ENCODE results near the gene MEX3D.
"Not testable (repeated sequence)": the region's sequence is repeated elsewhere in the genome, so short reads cannot be mapped to it uniquely, and the experiment has no call there.

Gene MEX3D

GRCh38 chr19:1528596-1529429 lies 39.3 kb downstream of the MEX3D start:
- TF ChIP-seq POLR2A (IDR thresholded peaks at IDR 0.05; ENCODE audit: low read length) = no peak
- TF ChIP-seq GATA1 (IDR thresholded peaks at IDR 0.05; ENCODE audit: low read depth, low read length) = no peak
- no peak for DNase-seq

- no peak for DNase-seq
- no peak for TF ChIP-seq GATA1 (IDR thresholded peaks at IDR 0.05; ENCODE audit: low read depth, low read length)
- TF ChIP-seq POLR2A (IDR thresholded peaks at IDR 0.05; ENCODE audit: low read length) = no peak
These were observed 40.3 kb downstream of the MEX3D start for GRCh38 chr19:1527650-1528309.

- TF ChIP-seq GATA1 (IDR thresholded peaks at IDR 0.05; ENCODE audit: low read depth, low read length) = no peak
- TF ChIP-seq POLR2A (IDR thresholded peaks at IDR 0.05; ENCODE audit: low read length) = no peak
- no peak for DNase-seq
These were observed 41.0 kb downstream of the MEX3D start for GRCh38 chr19:1526979-1527649.

GRCh38 chr19:1526066-1526778 lies 41.9 kb downstream of the MEX3D start:
- TF ChIP-seq GATA1 (IDR thresholded peaks at IDR 0.05; ENCODE audit: low read depth, low read length) = no peak
- no peak for TF ChIP-seq POLR2A (IDR thresholded peaks at IDR 0.05; ENCODE audit: low read length)
- DNase-seq = no peak

GRCh38 chr19:1525343-1525742 lies 42.8 kb downstream of the MEX3D start:
- TF ChIP-seq GATA1 (IDR thresholded peaks at IDR 0.05; ENCODE audit: low read depth, low read length) (no peak), POLR2A (IDR thresholded peaks at IDR 0.05; ENCODE audit: low read length) (no peak)
- no peak for DNase-seq

- DNase-seq = no peak
- no peak for TF ChIP-seq POLR2A (IDR thresholded peaks at IDR 0.05; ENCODE audit: low read length)
- no peak for TF ChIP-seq GATA1 (IDR thresholded peaks at IDR 0.05; ENCODE audit: low read depth, low read length)
These were observed 43.2 kb downstream of the MEX3D start for GRCh38 chr19:1524972-1525325.

- TF ChIP-seq POLR2A (IDR thresholded peaks at IDR 0.05; ENCODE audit: low read length) (no peak), GATA1 (IDR thresholded peaks at IDR 0.05; ENCODE audit: low read depth, low read length) (no peak)
- no peak for DNase-seq
These were observed 43.7 kb downstream of the MEX3D start for GRCh38 chr19:1524287-1524971.

- no peak for DNase-seq
- TF ChIP-seq POLR2A (IDR thresholded peaks at IDR 0.05; ENCODE audit: low read length) = no peak
- TF ChIP-seq GATA1 (IDR thresholded peaks at IDR 0.05; ENCODE audit: low read depth, low read length) = no peak
These were observed 44.5 kb downstream of the MEX3D start, which contains the start of gene PLK5 for GRCh38 chr19:1523412-1524286. Gene PLK5 (plus strand): TSS chr19:1524077. CDS start chr19:1526997, 2,920 bp downstream.

GRCh38 chr19:1522838-1523237 lies 45.3 kb downstream of the MEX3D start:
- TF ChIP-seq GATA1 (IDR thresholded peaks at IDR 0.05; ENCODE audit: low read depth, low read length) (no peak), POLR2A (IDR thresholded peaks at IDR 0.05; ENCODE audit: low read length) (no peak)
- DNase-seq = no peak

GRCh38 chr19:1522061-1522460 lies 46.1 kb downstream of the MEX3D start:
- no peak for TF ChIP-seq GATA1 (IDR thresholded peaks at IDR 0.05; ENCODE audit: low read depth, low read length)
- TF ChIP-seq POLR2A (IDR thresholded peaks at IDR 0.05; ENCODE audit: low read length) = no peak

GRCh38 chr19:1521636-1522035 lies 46.5 kb downstream of the MEX3D start:
- DNase-seq = no peak
- no peak for TF ChIP-seq POLR2A (IDR thresholded peaks at IDR 0.05; ENCODE audit: low read length)
- TF ChIP-seq GATA1 (IDR thresholded peaks at IDR 0.05; ENCODE audit: low read depth, low read length) = no peak

More at GRCh38 chr19:1522061-1522460, 46.1 kb downstream of the MEX3D start:
- DNase-seq = no peak

GRCh38 chr19:1520203-1520780 lies 47.8 kb downstream of the MEX3D start:
- no peak for TF ChIP-seq GATA1 (IDR thresholded peaks at IDR 0.05; ENCODE audit: low read depth, low read length)
- no peak for TF ChIP-seq POLR2A (IDR thresholded peaks at IDR 0.05; ENCODE audit: low read length)
- no peak for DNase-seq

GRCh38 chr19:1519802-1520201 lies 48.3 kb downstream of the MEX3D start:
- not testable (repeated sequence) for DNase-seq

Measured in erythroblast (primary cell).